Osteocyte (in vitro differentiated cells): ENCODE measurements around the gene CHEK1. TPM values are rescaled to one million over a fixed set of nuclear protein-coding genes. Genes with fewer than 3 reads are reported as not detected.

Source experiments
- DNase-seq: peaks from one replicate; pipeline ENCODE4 v3.0.0; 2021; ENCODE audit warnings: mixed read lengths; ENCODE audit not compliant: unreplicated experiment; ENCODE audit errors: extremely low spot score
- H3K27ac Mint-ChIP-seq: one replicate; pipeline ENCODE4 v1.8.0; 2021; ENCODE audit warnings: mild to moderate bottlenecking, mixed read lengths; ENCODE audit not compliant: unreplicated experiment
- H3K27me3 Mint-ChIP-seq: one replicate; pipeline ENCODE4 v1.8.0; 2021; ENCODE audit warnings: mixed read lengths; ENCODE audit not compliant: unreplicated experiment
- H3K36me3 Mint-ChIP-seq: one replicate; pipeline ENCODE4 v1.8.0; 2021; ENCODE audit warnings: mixed read lengths; ENCODE audit not compliant: unreplicated experiment
- H3K4me1 Mint-ChIP-seq: one replicate; pipeline ENCODE4 v1.8.0; 2021; ENCODE audit warnings: mixed read lengths; ENCODE audit not compliant: unreplicated experiment
- H3K4me3 Mint-ChIP-seq: one replicate; pipeline ENCODE4 v1.8.0; 2021; ENCODE audit warnings: mild to moderate bottlenecking, moderate library complexity, mixed read lengths; ENCODE audit not compliant: unreplicated experiment
- H3K9me3 Mint-ChIP-seq: one replicate; pipeline ENCODE4 v1.8.0; 2021; ENCODE audit warnings: mixed read lengths; ENCODE audit not compliant: unreplicated experiment
- CTCF ChIP-seq: fragments of 200-600 bp; sonication (generic); IDR thresholded peaks from 2 replicates; pipeline ENCODE4 v1.5.0; 2021; ENCODE audit warnings: antibody characterized with exemption, mild to moderate bottlenecking, moderate library complexity
- total RNA-seq: library from RNA; stranded (reverse); gene quantifications from 2 replicates; pipeline ENCODE4 v1.2.1, GENCODE V29; 2021

The CHEK1 gene
- total RNA-seq, 1 donor from 2014 or later, result 23.1 TPM

DNA sequence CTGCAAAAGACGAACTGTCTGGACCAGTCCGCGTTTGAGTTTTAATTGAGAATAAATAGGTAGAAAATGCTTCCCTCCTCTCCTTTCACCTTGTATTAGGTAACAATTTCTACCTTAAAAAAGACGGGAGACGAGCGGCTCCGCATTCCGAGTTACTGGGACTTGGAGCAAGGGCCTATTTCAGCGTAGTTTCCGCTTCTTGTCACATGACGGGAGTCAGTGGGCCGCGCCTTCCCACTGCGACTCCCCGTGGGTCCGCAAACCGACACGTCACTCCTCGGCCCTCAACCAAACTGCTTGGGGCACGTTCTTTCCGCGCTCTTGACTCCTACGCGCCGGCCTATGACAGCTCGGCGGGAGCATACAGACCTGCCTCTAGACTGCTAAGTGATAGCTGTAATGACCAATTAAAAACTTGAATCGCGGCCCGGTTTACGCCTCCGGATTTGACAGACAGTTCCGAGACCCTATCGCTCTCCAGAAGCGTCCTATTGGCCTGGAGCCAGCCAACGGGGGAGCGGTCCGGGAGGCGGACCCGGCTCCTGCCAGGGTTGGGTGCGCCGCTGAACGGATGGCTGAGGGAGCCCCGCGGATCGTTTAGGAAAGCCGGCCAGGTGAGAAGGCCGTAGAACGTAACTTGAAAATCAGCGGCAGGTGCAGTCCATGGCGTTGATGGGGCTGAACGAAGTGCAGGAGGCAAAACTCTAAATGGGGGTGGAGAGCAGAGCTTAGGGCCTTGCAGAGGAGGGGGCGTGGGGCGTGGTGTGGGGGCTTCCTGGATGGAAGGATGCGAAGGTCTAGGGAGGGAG, 32.5 kb upstream of the CHEK1 start, which contains the start of gene STT3A:
Gene STT3A (plus strand): TSS at position 548 of the 809 bp plus-strand sequence. CDS start 3,064 bp downstream, outside the sequence.
- H3K4me3 Mint-ChIP-seq, result peak within 1 kb of the TSS; percentile 98
- H3K27me3 Mint-ChIP-seq, result no peaks in the 10 kb centered on the region
- peaks cover 36% of the 10 kb centered on the region for H3K4me1 Mint-ChIP-seq
- peak within 1 kb of the TSS; percentile 99 for H3K27ac Mint-ChIP-seq
- no peaks in the 10 kb centered on the region for H3K9me3 Mint-ChIP-seq
- DNase-seq, result peak; percentile 99
- H3K36me3 Mint-ChIP-seq, result peaks cover 11% of the 10 kb centered on the region
- no peak for TF ChIP-seq CTCF

DNA sequence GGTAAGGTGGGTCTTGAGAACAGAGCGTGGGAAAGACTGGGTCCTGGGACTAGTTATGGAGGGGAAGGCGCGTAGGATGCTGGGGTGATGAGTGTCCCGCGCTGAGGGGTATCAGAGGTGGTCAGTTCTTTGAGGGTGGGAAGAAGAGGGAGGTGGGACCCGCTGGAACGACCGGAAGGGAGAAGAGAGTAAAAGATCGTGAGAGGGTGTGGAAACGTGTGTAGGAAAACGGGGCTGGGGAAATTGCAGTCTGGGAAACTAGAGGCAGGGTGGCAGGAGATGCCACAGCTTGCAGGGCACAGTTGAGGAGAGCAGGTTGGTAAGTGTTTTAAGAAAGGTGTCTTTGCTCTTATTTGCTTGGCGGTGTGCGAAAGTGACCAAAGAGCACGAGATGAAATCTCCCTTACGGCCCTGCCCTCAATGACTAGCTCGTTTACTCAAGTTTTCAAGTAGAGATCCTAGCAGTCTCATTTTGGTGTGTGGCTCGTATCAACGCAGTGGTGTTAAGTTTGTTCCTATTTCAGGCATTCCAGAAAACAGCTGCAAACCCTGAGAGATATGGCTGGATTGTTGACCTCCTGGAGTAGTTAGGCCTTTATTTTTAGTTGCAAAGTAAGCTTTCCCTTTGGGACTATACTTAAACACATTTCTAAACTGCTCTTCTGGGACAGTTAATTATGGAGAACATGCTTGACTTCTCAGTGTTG, 31.7 kb upstream of the CHEK1 start:
- peak overlapping the region; percentile 93 for H3K27ac Mint-ChIP-seq
- H3K4me3 Mint-ChIP-seq, result peak overlapping the region; percentile 98
- H3K27me3 Mint-ChIP-seq, result no peaks in the 10 kb centered on the region
- no peak for TF ChIP-seq CTCF
- H3K9me3 Mint-ChIP-seq, result no peaks in the 10 kb centered on the region
- H3K36me3 Mint-ChIP-seq, result peaks cover 14% of the 10 kb centered on the region
- no peak for DNase-seq
- peaks cover 36% of the 10 kb centered on the region for H3K4me1 Mint-ChIP-seq

- TF ChIP-seq CTCF, result no peak
- Mint-ChIP-seq H3K27me3 (no peaks in the 10 kb centered on the region), H3K4me1 (peaks cover 34% of the 10 kb centered on the region), H3K4me3 (no peak overlapping the region), H3K27ac (no peak overlapping the region), H3K36me3 (peaks cover 17% of the 10 kb centered on the region), H3K9me3 (no peaks in the 10 kb centered on the region)
- DNase-seq, result no peak
Measured at GRCh38 chr11:125594958-125595357, 30.0 kb upstream of the CHEK1 start.

DNA sequence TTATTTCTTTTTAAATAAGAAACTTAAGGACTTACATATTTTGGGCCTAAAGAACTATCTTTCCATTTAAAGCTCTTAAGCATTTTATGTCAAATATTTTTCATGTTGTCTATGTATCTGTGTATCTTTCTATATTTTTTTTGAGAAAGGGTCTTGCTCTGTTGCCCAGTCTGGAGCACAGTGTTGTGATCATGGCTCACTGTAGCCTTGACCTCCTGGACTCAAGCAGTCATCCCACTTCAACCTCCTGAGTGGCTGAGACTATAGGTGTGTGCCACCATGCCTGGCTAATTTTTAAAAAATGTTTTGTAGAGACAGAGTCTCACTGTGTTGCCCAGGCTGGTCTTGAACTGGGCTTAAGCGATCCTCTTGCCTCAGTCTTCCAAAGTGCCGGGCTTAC, 24.3 kb upstream of the CHEK1 start:
- H3K27me3 Mint-ChIP-seq, result no peaks in the 10 kb centered on the region
- H3K4me3 Mint-ChIP-seq, result no peak overlapping the region
- peaks cover 24% of the 10 kb centered on the region for H3K4me1 Mint-ChIP-seq
- no peaks in the 10 kb centered on the region for H3K9me3 Mint-ChIP-seq
- TF ChIP-seq CTCF, result no peak
- H3K36me3 Mint-ChIP-seq, result peaks cover 41% of the 10 kb centered on the region
- no peak for DNase-seq
- no peak overlapping the region for H3K27ac Mint-ChIP-seq

DNA sequence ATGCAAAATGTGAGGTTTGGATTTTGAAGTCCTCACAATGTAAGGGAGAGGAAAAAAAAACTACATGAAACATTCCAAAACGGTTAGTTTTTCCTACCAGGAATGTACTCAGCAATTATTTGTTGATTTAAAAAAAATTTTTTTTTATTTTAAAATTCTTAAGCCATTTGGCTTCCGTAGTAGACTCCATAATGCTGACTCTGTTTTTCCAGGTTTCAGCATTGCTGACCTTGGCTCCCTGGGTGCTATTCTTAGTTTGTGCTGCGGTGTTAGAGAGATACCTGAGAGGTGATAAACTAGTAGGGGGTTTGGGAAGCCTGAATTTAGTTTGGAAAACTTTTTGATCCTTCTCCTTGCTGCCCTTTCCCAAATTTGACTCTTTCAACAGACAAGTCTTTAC, 21.8 kb upstream of the CHEK1 start:
- peaks cover 21% of the 10 kb centered on the region for H3K4me1 Mint-ChIP-seq
- no peaks in the 10 kb centered on the region for H3K9me3 Mint-ChIP-seq
- no peaks in the 10 kb centered on the region for H3K27me3 Mint-ChIP-seq
- H3K27ac Mint-ChIP-seq, result peak overlapping the region; percentile 85
- peaks cover 45% of the 10 kb centered on the region for H3K36me3 Mint-ChIP-seq
- no peak for TF ChIP-seq CTCF
- H3K4me3 Mint-ChIP-seq, result no peak overlapping the region
- no peak for DNase-seq
